Kidney (tissue), 14 donors: ENCODE measurements around the gene NDUFAF2. TPM values are rescaled to one million over a fixed set of nuclear protein-coding genes. Genes with fewer than 3 reads are reported as not detected.

Experiments used
- DNase-seq, 5 donors: peaks; one replicate each; pipeline ENCODE4 v3.0.0-alpha.2; 2013 to 2020
- FAIRE-seq: peaks from 2 replicates; lab custom pipeline; 2012; peaks lifted over from hg19 to GRCh38; lab: Jason Lieb, UNC
- H3K27ac ChIP-seq, 2 donors: one replicate each; pipeline ENCODE4 v1.7.0; 2013; ENCODE audit warnings: low read depth in 2 of 2, low read length in 2 of 2, inconsistent platforms in 1 of 2
- H3K27me3 ChIP-seq: one replicate; pipeline ENCODE4 v1.7.1; 2013; ENCODE audit warnings: low read length, inconsistent platforms; ENCODE audit not compliant: control insufficient read depth, insufficient read depth
- H3K36me3 ChIP-seq, 3 donors: one replicate each; pipeline versions ENCODE4 v1.7.0 to v1.7.1; 2013; ENCODE audit warnings: low read length in 3 of 3, control low read depth in 1 of 3, inconsistent platforms in 1 of 3; ENCODE audit not compliant: insufficient read depth in 3 of 3, control insufficient read depth in 2 of 3
- H3K4me1 ChIP-seq, 3 donors: one replicate each; pipeline versions ENCODE4 v1.7.0 to v1.7.1; 2013; ENCODE audit warnings: low read length in 3 of 3, inconsistent platforms in 1 of 3, low read depth in 1 of 3; ENCODE audit not compliant: control insufficient read depth in 2 of 3, insufficient read depth in 2 of 3
- H3K4me3 ChIP-seq, 3 donors: one replicate each; pipeline versions ENCODE4 v1.7.0 to v1.8.1; 2013; ENCODE audit warnings: low read length in 3 of 3, control low read depth in 1 of 3, inconsistent platforms in 1 of 3
- H3K9ac ChIP-seq, 3 donors: one replicate each; pipeline versions ENCODE4 v1.7.0 to v1.7.1; 2013; ENCODE audit warnings: low read length in 3 of 3, control low read depth in 1 of 3, inconsistent platforms in 1 of 3
- H3K9me3 ChIP-seq, 3 donors: one replicate each; pipeline versions ENCODE4 v1.7.0 to v1.7.1; 2013; ENCODE audit warnings: low read length in 3 of 3, control low read depth in 1 of 3, inconsistent platforms in 1 of 3; ENCODE audit not compliant: control insufficient read depth in 2 of 3, insufficient read depth in 1 of 3
- intact Hi-C: fragments of 100-400 bp; cut with DNase I; formaldehyde crosslinking; loops from one replicate; pipeline ENCODE4 v1.11.1; 2022
- polyA plus RNA-seq: library from polyadenylated mRNA; stranded (reverse); fragments of 350-450 nt; fragmentation: Illumina TruSeq; extraction: RNeasy Lipid Tissue Mini Kit (QIAGEN cat#74804); gene quantifications from one replicate; pipeline ENCODE4 v1.2.3, GENCODE V29; 2014; ENCODE audit warnings: low read depth, low replicate concordance; ENCODE audit not compliant: insufficient read depth
- total RNA-seq: library from RNA; stranded (reverse); fragmentation: NEBNext Ultra II Directional; extraction: Animal tissue kit (Norgen Biotek cat#: 25700); gene quantifications from one replicate; pipeline ENCODE4 v1.2.1, GENCODE V29; 2021
- TF ChIP-seq, protein P1 (sequence below): IDR thresholded peaks from 3 replicates; pipeline ENCODE4 v1.5.1; 2012; ENCODE audit warnings: mild to moderate bottlenecking, moderate library complexity, borderline replicate concordance; ENCODE audit not compliant: insufficient read depth; ENCODE audit errors: extremely low read depth
- donor health status: control.
- donor health status: control.
- donor health status: control.
- donor health status: control.
- donor health status: control.
- donor health status: DM: yes; HTN: yes; CAD: no.
- donor health status: Normal renal cell carcinoma (clear cell type).

Gene NDUFAF2
- total and polyA plus RNA-seq, 2 donors from 2014 or later, result 23.7 to 47.5 TPM

DNA sequence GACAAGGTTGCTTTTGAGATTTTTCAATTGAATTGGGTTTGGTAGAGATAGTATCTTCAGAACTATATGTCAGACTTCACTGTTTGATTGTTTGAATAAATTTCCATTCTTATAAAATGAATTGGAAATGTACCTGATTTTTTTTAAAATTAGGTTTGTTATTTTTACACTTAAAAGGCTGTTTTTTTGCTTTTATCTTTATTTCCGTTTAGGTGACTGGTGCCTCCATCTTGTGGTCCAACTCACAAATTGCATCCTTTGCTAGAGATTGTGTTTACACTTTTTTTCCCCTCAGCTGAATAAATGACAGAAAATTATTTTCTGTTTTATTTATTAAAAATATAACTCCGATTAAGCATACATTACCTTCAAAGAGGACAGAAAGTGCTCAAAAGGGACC, 15.6 kb downstream of the NDUFAF2 start:
- no peaks in the 10 kb centered on the region for H3K9me3 ChIP-seq
- H3K4me3 ChIP-seq, result no peak overlapping the region
- TF ChIP-seq, protein P1, sequence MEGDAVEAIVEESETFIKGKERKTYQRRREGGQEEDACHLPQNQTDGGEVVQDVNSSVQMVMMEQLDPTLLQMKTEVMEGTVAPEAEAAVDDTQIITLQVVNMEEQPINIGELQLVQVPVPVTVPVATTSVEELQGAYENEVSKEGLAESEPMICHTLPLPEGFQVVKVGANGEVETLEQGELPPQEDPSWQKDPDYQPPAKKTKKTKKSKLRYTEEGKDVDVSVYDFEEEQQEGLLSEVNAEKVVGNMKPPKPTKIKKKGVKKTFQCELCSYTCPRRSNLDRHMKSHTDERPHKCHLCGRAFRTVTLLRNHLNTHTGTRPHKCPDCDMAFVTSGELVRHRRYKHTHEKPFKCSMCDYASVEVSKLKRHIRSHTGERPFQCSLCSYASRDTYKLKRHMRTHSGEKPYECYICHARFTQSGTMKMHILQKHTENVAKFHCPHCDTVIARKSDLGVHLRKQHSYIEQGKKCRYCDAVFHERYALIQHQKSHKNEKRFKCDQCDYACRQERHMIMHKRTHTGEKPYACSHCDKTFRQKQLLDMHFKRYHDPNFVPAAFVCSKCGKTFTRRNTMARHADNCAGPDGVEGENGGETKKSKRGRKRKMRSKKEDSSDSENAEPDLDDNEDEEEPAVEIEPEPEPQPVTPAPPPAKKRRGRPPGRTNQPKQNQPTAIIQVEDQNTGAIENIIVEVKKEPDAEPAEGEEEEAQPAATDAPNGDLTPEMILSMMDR, result peak; percentile 31
- H3K27ac ChIP-seq, result no peak overlapping the region
- H3K4me1 ChIP-seq, result no peaks in the 10 kb centered on the region
- H3K9ac ChIP-seq, result no peak overlapping the region
- H3K36me3 ChIP-seq, result no peaks in the 10 kb centered on the region
- peak in 2 of 5 donors; percentile 16 to 22 for DNase-seq
- intact Hi-C loops, result no loop called here
- FAIRE-seq, result peak; percentile 59
- H3K27me3 ChIP-seq, result no peaks in the 10 kb centered on the region

- no peak overlapping the region for H3K27ac ChIP-seq
- intact Hi-C loops, result no loop called here
- DNase-seq (no peak), FAIRE-seq (peak; percentile 30)
- TF ChIP-seq, protein P1, result no peak
- no peak overlapping the region for H3K4me3 ChIP-seq
- peaks cover 2 to 3% (median 2%) of the 10 kb centered on the region in 3 donors for H3K9me3 ChIP-seq
- no peaks in the 10 kb centered on the region for H3K36me3 ChIP-seq
- H3K27me3 ChIP-seq, result no peaks in the 10 kb centered on the region
- H3K4me1 ChIP-seq, result no peaks in the 10 kb centered on the region
- H3K9ac ChIP-seq, result no peak overlapping the region
These were observed 16.7 kb downstream of the NDUFAF2 start for GRCh38 chr5:60961685-60962084.

GRCh38 chr5:60972231-60972630, 27.2 kb downstream of the NDUFAF2 start:
- FAIRE-seq (no peak), DNase-seq (no peak)
- TF ChIP-seq, protein P1, result no peak
- Histone ChIP-seq H3K9me3 (peaks cover 0 to 8% (median 2%) of the 10 kb centered on the region in 3 donors), H3K27me3 (no peaks in the 10 kb centered on the region), H3K36me3 (no peaks in the 10 kb centered on the region), H3K4me1 (no peaks in the 10 kb centered on the region), H3K4me3 (no peak overlapping the region), H3K27ac (no peak overlapping the region), H3K9ac (no peak overlapping the region)
- intact Hi-C loops, result no loop called here

- TF ChIP-seq, protein P1, result no peak
- Histone ChIP-seq H3K9me3 (no peaks in the 10 kb centered on the region), H3K36me3 (no peaks in the 10 kb centered on the region), H3K4me1 (no peaks in the 10 kb centered on the region), H3K27ac (no peak overlapping the region), H3K27me3 (no peaks in the 10 kb centered on the region), H3K9ac (no peak overlapping the region), H3K4me3 (no peak overlapping the region)
- FAIRE-seq (no peak), DNase-seq (no peak)
- intact Hi-C loops, result no loop called here
These were observed 33.1 kb downstream of the NDUFAF2 start for GRCh38 chr5:60977956-60978737.
